Right lobe of liver (tissue), 4 donors: Measurements from ENCODE around the gene IFNW1.

Experiments
- POLR2A ChIP-seq: fragments of 450-650 bp; IDR thresholded peaks from one replicate; pipeline ENCODE4 v1.6.1; 2017; ENCODE audit warnings: antibody characterized with exemption, mild to moderate bottlenecking
- TF ChIP-seq, protein P1 (sequence below), 4 donors: fragments of 200-600 bp in 3 of 4; fragments of 450-650 bp in 1 of 4; IDR thresholded peaks; one replicate each; pipeline versions ENCODE4 v1.5.1 to v1.8.0; 2016 to 2022; ENCODE audit warnings: antibody characterized with exemption in 4 of 4, mild to moderate bottlenecking in 2 of 4
- donor health status: DM: no; HTN: no; CAD: no.
- donor health status: DM: no; HTN: no; CAD: no.
- donor health status: DM: no; HTN: yes; CAD: no.

DNA sequence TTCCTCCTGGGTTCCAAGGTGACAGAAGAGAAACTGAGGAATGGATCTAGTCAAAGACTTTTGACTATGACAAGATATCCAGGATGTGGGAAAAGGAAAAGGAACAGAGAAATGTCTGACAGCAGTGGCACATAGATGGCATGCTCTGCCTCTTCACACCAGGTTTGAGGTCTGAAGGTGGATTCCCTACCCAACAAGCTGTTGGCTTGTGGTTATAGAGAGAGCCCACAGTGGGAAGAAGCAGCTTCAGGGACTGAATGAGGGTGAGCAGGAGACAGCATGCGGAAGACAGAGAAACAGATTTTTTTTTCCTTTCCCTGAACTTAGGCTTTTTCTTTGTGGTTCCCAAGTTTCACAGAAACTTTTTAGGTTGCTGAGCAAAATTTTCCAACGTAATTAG lies 20.6 kb downstream of the IFNW1 start:
- TF ChIP-seq, protein P1, sequence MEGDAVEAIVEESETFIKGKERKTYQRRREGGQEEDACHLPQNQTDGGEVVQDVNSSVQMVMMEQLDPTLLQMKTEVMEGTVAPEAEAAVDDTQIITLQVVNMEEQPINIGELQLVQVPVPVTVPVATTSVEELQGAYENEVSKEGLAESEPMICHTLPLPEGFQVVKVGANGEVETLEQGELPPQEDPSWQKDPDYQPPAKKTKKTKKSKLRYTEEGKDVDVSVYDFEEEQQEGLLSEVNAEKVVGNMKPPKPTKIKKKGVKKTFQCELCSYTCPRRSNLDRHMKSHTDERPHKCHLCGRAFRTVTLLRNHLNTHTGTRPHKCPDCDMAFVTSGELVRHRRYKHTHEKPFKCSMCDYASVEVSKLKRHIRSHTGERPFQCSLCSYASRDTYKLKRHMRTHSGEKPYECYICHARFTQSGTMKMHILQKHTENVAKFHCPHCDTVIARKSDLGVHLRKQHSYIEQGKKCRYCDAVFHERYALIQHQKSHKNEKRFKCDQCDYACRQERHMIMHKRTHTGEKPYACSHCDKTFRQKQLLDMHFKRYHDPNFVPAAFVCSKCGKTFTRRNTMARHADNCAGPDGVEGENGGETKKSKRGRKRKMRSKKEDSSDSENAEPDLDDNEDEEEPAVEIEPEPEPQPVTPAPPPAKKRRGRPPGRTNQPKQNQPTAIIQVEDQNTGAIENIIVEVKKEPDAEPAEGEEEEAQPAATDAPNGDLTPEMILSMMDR (IDR thresholded peaks at IDR 0.05) = no peak
- TF ChIP-seq POLR2A = no peak
